Activated T-helper 2 cell treated with anti-CD3 and anti-CD28 coated beads, Interferon-gamma antibody, Interleukin-2, Interleukin-4, amounts not matched to agents 10 μg/mL and 5 μg/mL and 100 μg/mL, durations not matched to agents 14 hours and 24 hours and 36 hours (primary cell): ENCODE data around the gene UHRF2. TPM values are rescaled to one million over a fixed set of nuclear protein-coding genes. Genes with fewer than 3 reads are reported as not detected.
A peak's percentile ranks its signal among the peaks of the same experiment; 100 is the strongest.
"Not testable (repeated sequence)": the region's sequence is repeated elsewhere in the genome, so short reads cannot be mapped to it uniquely, and the experiment has no call there.

Source experiments
- DNase-seq: peaks from one replicate; pipeline ENCODE4 v3.0.0; 2021; ENCODE audit warnings: low spot score
- H3K27ac Mint-ChIP-seq: one replicate; pipeline ENCODE4 v1.8.0; 2021; ENCODE audit warnings: mixed read lengths
- H3K27me3 Mint-ChIP-seq: one replicate; pipeline ENCODE4 v1.8.0; 2021; ENCODE audit warnings: low read depth, mixed read lengths
- H3K36me3 Mint-ChIP-seq: one replicate; pipeline ENCODE4 v1.8.0; 2021; ENCODE audit warnings: low read depth, mixed read lengths
- H3K4me1 Mint-ChIP-seq: one replicate; pipeline ENCODE4 v1.8.0; 2021; ENCODE audit warnings: low read depth, mixed read lengths
- H3K4me3 Mint-ChIP-seq: one replicate; pipeline ENCODE4 v1.8.0; 2021; ENCODE audit warnings: low read depth, mild to moderate bottlenecking, moderate library complexity, mixed read lengths
- H3K9me3 Mint-ChIP-seq: one replicate; pipeline ENCODE4 v1.8.0; 2021; ENCODE audit warnings: mixed read lengths
- intact Hi-C: fragments of 100-400 bp; cut with micrococcal nuclease; formaldehyde crosslinking; loops from one replicate; pipeline ENCODE4 v1.15.1; 2023
- total RNA-seq: library from RNA; stranded (reverse); gene quantifications from 2 replicates; pipeline ENCODE4 v1.2.3, GENCODE V29; 2022

Gene UHRF2
- total RNA-seq, 1 donor from 2014 or later, result 79.7 TPM

DNA sequence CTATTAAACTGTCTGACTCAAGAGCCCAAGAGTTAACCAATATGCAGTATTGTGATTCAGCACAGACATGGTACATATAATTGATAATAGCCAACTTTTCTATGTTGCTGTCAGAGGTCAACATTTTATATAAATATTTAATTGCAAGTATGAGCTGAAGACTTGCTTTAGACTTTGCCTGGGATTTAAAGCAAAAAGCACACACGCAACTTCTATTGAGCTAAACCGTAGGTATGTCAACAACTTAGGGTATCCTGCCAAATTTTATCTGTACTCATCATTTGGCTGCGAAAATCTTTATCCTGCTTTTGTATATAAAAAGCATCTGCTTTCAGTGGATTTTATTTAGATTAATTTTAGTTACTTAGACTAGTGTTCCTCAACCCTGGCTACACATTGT lies 27.4 kb downstream of the UHRF2 start:
- Mint-ChIP-seq H3K27me3 (no peaks in the 10 kb centered on the region), H3K9me3 (no peaks in the 10 kb centered on the region), H3K4me1 (peaks cover 40% of the 10 kb centered on the region), H3K4me3 (no peak overlapping the region), H3K27ac (no peak overlapping the region), H3K36me3 (peaks cover 58% of the 10 kb centered on the region)
- DNase-seq, result no peak
- intact Hi-C loops, result no loop called here

DNA sequence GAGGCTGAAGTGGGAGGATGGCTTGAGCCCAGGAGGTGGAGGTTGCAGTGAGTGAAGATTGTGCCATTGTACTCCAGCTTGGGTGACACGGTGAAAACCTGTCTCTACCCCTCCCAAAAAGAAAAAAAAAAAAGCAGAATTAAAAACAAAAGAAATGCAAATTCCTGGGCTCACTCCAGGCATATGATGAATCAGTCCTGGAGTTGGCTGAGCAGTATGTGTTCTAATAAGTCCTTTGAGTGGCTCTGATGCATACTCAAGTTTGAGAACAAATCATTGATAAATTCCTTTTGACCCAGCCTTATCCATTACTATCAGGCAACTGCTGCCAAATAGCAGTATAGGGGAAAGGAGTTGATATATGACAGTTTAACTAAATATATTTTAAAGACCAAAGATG lies 28.3 kb downstream of the UHRF2 start:
- Mint-ChIP-seq H3K4me3 (no peak overlapping the region), H3K4me1 (peaks cover 37% of the 10 kb centered on the region), H3K36me3 (peaks cover 64% of the 10 kb centered on the region), H3K27me3 (no peaks in the 10 kb centered on the region), H3K27ac (no peak overlapping the region), H3K9me3 (no peaks in the 10 kb centered on the region)
- intact Hi-C loops, result no loop called here
- DNase-seq, result no peak

DNA sequence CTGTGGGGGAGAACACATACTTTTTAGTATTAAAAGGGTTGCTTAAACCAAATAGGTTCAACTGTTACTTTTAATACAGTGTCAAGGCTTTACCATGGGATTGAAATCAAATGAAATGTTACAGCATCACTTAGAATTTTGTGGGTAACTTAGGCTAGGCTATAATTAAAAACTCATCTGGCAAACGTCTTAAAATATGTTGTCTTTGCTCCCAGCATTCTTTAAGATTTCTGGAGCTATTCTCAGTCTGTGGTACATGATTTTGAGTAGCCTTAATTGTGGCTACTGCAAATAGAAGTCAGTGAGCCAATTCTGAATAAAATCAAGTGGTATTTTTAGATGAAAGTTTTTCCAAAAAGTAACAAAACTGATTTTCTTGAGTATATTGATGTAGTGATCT lies 30.7 kb downstream of the UHRF2 start:
- H3K27me3 Mint-ChIP-seq, result no peaks in the 10 kb centered on the region
- peak overlapping the region; percentile 28 for H3K27ac Mint-ChIP-seq
- H3K9me3 Mint-ChIP-seq, result no peaks in the 10 kb centered on the region
- H3K4me1 Mint-ChIP-seq, result peaks cover 45% of the 10 kb centered on the region
- intact Hi-C loops, result no loop called here
- peaks cover 61% of the 10 kb centered on the region for H3K36me3 Mint-ChIP-seq
- no peak overlapping the region for H3K4me3 Mint-ChIP-seq
- DNase-seq, result no peak

DNA sequence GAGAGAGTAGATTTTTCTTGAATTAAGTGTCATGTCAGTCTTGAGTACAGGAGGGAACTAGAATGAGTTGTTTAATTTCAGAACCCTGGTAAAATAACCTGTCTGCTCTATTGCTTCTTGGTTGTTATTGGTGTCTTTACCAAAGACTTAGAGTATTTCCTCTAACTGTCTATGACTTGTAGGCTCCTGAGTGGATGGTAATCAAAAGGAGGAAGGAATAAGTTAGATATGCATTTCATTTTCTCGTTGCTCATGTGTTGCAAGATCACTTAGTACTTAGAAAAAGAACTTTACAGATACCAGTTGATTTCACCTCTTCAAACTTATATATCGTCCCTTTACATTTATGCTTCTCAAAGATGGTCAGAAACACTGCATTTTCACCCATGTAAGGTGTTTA lies 31.1 kb downstream of the UHRF2 start:
- peaks cover 43% of the 10 kb centered on the region for H3K4me1 Mint-ChIP-seq
- no peak for DNase-seq
- no peak overlapping the region for H3K4me3 Mint-ChIP-seq
- intact Hi-C loops, result no loop called here
- peak overlapping the region; percentile 28 for H3K27ac Mint-ChIP-seq
- H3K36me3 Mint-ChIP-seq, result peaks cover 60% of the 10 kb centered on the region
- no peaks in the 10 kb centered on the region for H3K9me3 Mint-ChIP-seq
- H3K27me3 Mint-ChIP-seq, result no peaks in the 10 kb centered on the region

DNA sequence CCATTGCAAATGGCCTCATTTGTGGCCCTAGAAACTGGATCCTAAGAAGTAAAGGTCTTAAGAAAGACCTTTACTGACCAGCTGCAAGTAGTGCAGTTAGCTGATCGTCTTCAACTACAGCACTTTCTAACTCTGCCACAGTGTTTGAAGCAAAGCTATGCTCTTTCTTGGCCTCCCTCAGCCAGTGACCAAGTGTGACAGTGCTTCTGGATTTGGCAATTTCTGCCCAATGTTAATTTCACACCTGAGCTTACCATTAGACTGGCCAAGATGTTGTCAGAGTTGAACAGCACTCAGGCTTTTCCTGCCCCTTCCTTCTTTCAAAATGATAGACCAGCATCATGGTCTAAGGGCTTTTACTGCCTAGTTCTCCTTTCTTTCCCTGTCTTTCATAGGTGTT lies 36.1 kb downstream of the UHRF2 start:
- no peak overlapping the region for H3K4me3 Mint-ChIP-seq
- H3K27ac Mint-ChIP-seq, result no peak overlapping the region
- no peak for DNase-seq
- peaks cover 40% of the 10 kb centered on the region for H3K4me1 Mint-ChIP-seq
- H3K36me3 Mint-ChIP-seq, result peaks cover 65% of the 10 kb centered on the region
- peaks cover 15% of the 10 kb centered on the region for H3K9me3 Mint-ChIP-seq
- intact Hi-C loops, result no loop called here
- H3K27me3 Mint-ChIP-seq, result no peaks in the 10 kb centered on the region

DNA sequence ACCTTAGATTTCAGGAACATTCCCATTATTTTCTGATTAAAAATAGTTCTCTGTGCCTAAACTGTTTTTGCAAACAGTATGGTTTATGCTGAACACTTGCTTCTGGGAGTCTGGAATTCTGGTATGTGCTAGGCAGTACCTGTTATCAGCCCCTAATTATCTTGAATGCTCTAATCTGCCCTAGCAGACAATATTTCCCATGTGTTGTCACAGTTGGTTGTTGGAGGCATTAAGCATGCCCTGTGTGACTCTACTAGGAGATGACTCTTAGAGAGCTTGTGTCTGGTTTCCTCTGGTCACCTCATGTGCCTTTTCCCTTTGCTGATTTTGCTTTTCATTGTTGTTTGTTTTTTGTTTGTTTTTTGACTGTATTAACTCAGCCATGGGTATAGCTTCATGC lies 36.6 kb downstream of the UHRF2 start:
- intact Hi-C loops, result no loop called here
- no peak for DNase-seq
- H3K36me3 Mint-ChIP-seq, result peaks cover 66% of the 10 kb centered on the region
- H3K4me3 Mint-ChIP-seq, result no peak overlapping the region
- H3K27ac Mint-ChIP-seq, result no peak overlapping the region
- no peaks in the 10 kb centered on the region for H3K27me3 Mint-ChIP-seq
- peaks cover 18% of the 10 kb centered on the region for H3K9me3 Mint-ChIP-seq
- H3K4me1 Mint-ChIP-seq, result peaks cover 37% of the 10 kb centered on the region

DNA sequence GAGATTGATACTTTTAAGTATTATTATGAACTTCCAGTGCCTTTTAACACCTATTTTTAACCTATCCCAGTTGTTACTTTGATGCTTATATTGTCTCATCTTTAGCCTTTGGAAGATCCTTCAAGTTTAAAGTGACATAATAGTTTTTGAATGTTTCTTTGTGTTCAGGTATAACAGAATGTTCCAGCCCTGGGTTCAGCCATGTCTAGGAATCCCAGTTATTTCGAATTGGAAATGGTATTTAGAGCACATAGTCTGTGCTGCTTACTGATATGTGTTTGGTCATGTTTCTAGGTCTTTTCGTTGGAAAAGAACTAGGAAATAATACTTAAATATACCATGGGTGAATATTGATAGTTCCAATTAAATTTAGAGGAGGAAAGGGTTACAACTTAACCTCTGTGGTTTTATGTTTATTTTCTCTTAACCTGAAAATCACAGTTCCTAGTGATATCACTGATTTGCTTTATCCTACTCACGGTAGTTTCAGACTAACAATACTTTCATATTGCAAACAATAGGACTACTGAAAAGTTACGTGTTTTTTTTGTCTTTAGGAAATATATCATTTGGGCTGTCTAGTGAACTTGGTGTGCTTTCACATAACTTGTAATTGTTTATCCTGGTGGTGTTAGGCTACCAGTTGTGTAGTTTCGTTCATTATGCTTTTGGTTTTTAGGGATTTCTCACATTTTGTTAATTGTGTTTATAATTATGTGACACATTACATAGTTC lies 37.8 kb downstream of the UHRF2 start:
- H3K27me3 Mint-ChIP-seq, result no peaks in the 10 kb centered on the region
- intact Hi-C loops, result no loop called here
- peaks cover 18% of the 10 kb centered on the region for H3K9me3 Mint-ChIP-seq
- H3K4me3 Mint-ChIP-seq, result no peak overlapping the region
- no peak overlapping the region for H3K27ac Mint-ChIP-seq
- H3K36me3 Mint-ChIP-seq, result peaks cover 71% of the 10 kb centered on the region
- DNase-seq, result no peak
- peaks cover 37% of the 10 kb centered on the region for H3K4me1 Mint-ChIP-seq

DNA sequence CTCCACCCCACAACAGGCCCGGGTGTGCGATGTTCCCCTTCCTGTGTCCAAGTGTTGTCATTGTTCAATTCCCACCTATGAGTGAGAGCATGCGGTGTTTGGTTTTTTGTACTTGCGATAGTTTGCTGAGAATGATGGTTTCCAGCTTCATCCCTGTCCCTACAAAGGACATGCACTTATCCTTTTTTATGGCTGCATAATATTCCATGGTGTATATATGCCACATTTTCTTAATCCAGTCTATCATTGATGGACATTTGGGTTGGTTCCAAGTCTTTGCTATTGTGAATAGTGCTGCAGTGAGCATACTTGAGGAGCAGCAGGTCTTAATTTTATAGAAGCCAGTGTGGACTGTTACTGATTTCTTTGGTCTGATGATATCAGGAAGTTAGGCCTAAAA lies 42.3 kb downstream of the UHRF2 start:
- H3K4me3 Mint-ChIP-seq, intact Hi-C loops, DNase-seq, H3K27me3 Mint-ChIP-seq, H3K27ac Mint-ChIP-seq: not testable (repeated sequence)
- H3K36me3 Mint-ChIP-seq, result peaks cover 83% of the 10 kb centered on the region
- H3K4me1 Mint-ChIP-seq, result peaks cover 15% of the 10 kb centered on the region
- H3K9me3 Mint-ChIP-seq, result peaks cover 33% of the 10 kb centered on the region

DNA sequence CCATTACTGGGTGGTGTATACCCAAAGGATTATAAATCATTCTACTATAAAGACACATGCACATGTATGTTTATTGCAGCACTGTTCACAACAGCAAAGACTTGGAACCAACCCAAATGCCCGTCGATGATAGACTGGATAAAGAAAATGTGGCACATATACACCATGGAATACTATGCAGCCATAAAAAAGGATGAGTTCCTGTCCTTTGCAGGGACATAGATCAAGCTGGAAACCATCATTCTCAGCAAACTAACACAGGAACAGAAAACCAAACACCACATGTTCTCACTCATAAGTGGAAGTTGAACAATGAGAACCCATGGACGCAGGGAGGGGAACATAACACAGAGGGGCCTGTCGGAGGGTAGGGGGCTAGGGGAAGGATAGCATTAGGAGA lies 45.7 kb downstream of the UHRF2 start:
- H3K4me1 Mint-ChIP-seq, DNase-seq, intact Hi-C loops, H3K4me3 Mint-ChIP-seq, H3K27me3 Mint-ChIP-seq, H3K27ac Mint-ChIP-seq: not testable (repeated sequence)
- H3K36me3 Mint-ChIP-seq, result peaks cover 70% of the 10 kb centered on the region
- H3K9me3 Mint-ChIP-seq, result peaks cover 21% of the 10 kb centered on the region

DNA sequence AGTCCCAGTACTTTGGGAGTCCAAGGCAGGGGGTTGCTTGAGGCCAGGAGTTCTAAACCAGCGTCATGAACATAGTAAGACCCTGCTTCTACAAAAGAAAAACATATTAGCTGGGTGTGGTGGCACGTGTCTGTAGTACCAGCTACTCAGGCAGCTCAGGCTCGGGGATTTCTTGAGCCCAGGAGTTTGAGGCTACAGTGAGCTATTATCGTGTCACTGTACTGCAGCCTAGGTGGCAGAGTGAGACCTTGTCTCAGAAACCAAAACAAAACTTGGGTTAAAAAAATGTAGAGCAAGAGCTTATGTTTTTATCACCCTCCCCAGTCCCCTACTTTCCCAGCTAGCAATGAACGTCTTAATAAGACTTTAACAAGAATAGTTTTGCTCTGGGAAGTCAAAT lies 46.7 kb downstream of the UHRF2 start:
- Mint-ChIP-seq H3K4me1 (peaks cover 11% of the 10 kb centered on the region), H3K9me3 (peaks cover 15% of the 10 kb centered on the region), H3K4me3 (no peak overlapping the region), H3K36me3 (peaks cover 71% of the 10 kb centered on the region), H3K27ac (no peak overlapping the region), H3K27me3 (no peaks in the 10 kb centered on the region)
- intact Hi-C loops, result loop anchor here (5.0 to 10.0 kb wide), 2 partner anchors 42 to 105 kb away; no protein-coding TSS in a partner anchor
- no peak for DNase-seq

DNA sequence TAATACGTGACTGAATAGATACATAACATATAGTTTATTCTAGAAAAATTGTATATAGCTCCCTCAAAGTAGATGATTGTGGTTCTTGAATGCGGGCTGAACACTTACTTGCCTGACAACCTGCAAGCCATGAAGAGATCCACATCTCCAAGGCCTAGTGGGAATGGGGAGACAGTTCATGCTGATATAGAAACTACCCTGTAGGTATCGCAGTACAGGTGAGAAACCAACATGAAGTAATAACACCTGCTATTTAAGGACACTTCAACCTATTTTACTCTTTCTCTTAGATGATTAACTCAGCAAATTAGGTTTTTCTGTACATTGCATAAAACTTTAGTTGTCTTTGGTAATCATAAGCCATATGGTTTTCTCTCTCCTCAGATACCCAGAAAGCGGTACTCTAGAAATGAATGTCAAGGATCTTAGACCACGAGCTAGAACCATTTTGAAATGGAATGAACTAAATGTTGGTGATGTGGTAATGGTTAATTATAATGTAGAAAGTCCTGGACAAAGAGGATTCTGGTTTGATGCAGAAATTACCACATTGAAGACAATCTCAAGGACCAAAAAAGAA lies 47.3 kb downstream of the UHRF2 start:
- Mint-ChIP-seq H3K4me3 (no peak overlapping the region), H3K36me3 (peaks cover 71% of the 10 kb centered on the region)
- intact Hi-C loops, result loop anchor here (5.0 to 10.0 kb wide), 2 partner anchors 43 to 105 kb away; no protein-coding TSS in a partner anchor

DNA sequence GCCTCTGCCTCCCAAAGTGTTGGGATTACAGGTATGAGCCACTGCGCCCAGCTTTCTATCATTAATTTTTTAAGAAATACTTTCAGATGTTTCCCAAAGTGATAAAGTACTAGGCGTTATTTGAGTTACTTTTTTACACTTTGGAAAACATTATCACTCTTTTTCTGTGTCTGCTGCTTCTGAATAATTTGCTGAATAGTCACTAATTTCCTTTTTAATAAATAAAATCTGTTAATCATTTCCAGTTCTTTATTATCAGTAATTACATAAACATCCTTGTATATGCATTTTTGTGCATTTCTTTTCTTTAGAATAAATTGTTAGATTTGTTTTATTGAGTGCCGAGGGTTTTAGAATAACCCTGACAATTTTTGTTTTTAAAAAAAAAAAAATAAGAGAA lies 48.6 kb downstream of the UHRF2 start:
- H3K36me3 Mint-ChIP-seq, result peaks cover 67% of the 10 kb centered on the region
- peaks cover 17% of the 10 kb centered on the region for H3K4me1 Mint-ChIP-seq
- intact Hi-C loops, result loop anchor here (5.0 to 10.0 kb wide), 2 partner anchors 44 to 107 kb away; no protein-coding TSS in a partner anchor

More for the DNA sequence above, 47.3 kb downstream of the UHRF2 start:
- Mint-ChIP-seq H3K27ac (peak overlapping the region; percentile 46), H3K9me3 (peaks cover 15% of the 10 kb centered on the region), H3K27me3 (no peaks in the 10 kb centered on the region), H3K4me1 (peaks cover 16% of the 10 kb centered on the region)
- no peak for DNase-seq

DNA sequence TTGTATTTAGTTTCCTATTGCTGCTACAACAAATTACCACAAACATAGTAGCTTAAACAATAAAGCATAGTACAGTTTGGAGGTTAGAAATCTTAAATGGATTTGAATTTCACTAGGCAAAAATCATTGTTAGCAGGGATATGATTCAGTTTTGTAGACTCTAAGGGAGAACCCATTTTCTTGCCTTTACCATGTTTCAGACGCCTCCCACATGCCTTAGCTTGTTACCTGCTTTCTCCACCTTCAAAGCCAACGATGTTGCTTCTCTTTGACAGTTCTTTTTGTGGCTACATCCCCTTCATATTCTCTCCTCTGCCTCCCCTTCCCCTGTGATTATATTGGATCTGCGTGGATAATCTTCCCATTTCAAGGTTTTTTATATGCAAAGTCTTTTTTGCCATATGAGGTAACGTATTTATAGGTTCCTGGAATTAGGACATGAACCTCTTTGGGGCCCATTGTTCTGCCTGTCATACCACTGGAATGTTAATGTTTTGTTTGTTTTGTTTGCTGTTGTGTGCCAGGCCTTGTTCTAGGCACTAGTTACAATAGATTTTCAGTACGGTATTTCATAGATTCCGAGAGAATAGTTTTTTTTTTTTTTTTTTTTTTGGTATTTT lies 54.1 kb downstream of the UHRF2 start:
- no peak for DNase-seq
- Mint-ChIP-seq H3K36me3 (peaks cover 57% of the 10 kb centered on the region), H3K9me3 (no peaks in the 10 kb centered on the region), H3K27ac (no peak overlapping the region), H3K4me3 (no peak overlapping the region), H3K27me3 (no peaks in the 10 kb centered on the region), H3K4me1 (peaks cover 21% of the 10 kb centered on the region)
- intact Hi-C loops, result loop anchor here (10.0 kb wide), 1 partner anchor 112 kb away; no protein-coding TSS in a partner anchor

More for the DNA sequence above, 48.6 kb downstream of the UHRF2 start:
- H3K4me3 Mint-ChIP-seq, result no peak overlapping the region
- no peak overlapping the region for H3K27ac Mint-ChIP-seq
- no peak for DNase-seq
- peaks cover 15% of the 10 kb centered on the region for H3K9me3 Mint-ChIP-seq
- H3K27me3 Mint-ChIP-seq, result no peaks in the 10 kb centered on the region
